HG02642 (cell line): Measurements from ENCODE around the gene PPIL6.

ENCODE experiments used
- ATAC-seq: cut with Tn5 transposase; IDR thresholded peaks from one replicate; pipeline ENCODE4 v1.9.1; 2021; ENCODE audit warnings: mild to moderate bottlenecking; ENCODE audit not compliant: unreplicated experiment, poor library complexity

Gene PPIL6

GRCh38 chr6:109449795-109450673 is 9.6 kb upstream of the PPIL6 start:
- ATAC-seq: no peak

GRCh38 chr6:109449064-109449794 is 8.8 kb upstream of the PPIL6 start:
- no peak for ATAC-seq

- no peak for ATAC-seq
Observed at GRCh38 chr6:109448615-109449014, 8.2 kb upstream of the PPIL6 start.

GRCh38 chr6:109447878-109448555 is 7.6 kb upstream of the PPIL6 start:
- no peak for ATAC-seq

GRCh38 chr6:109447087-109447486 is 6.7 kb upstream of the PPIL6 start:
- ATAC-seq: no peak

GRCh38 chr6:109446541-109446940 is 6.1 kb upstream of the PPIL6 start:
- no peak for ATAC-seq

- ATAC-seq: no peak
Observed at GRCh38 chr6:109446072-109446471, 5.6 kb upstream of the PPIL6 start.

GRCh38 chr6:109445382-109445781 is 5.0 kb upstream of the PPIL6 start:
- no peak for ATAC-seq

GRCh38 chr6:109443425-109443950 is 3.1 kb upstream of the PPIL6 start:
- ATAC-seq: no peak

- no peak for ATAC-seq
Observed at GRCh38 chr6:109442393-109442924, 2.0 kb upstream of the PPIL6 start.

GRCh38 chr6:109441069-109441816 is 815 bp upstream of the PPIL6 start:
- peak; percentile 3 for ATAC-seq

- ATAC-seq: no peak
Observed at GRCh38 chr6:109436041-109436440, 4.4 kb downstream of the PPIL6 start.

- no peak for ATAC-seq
Observed at GRCh38 chr6:109434456-109434855, 6.0 kb downstream of the PPIL6 start.

GRCh38 chr6:109429496-109429895 is 10.9 kb downstream of the PPIL6 start:
- no peak for ATAC-seq

- no peak for ATAC-seq
Observed at GRCh38 chr6:109428889-109429477, 11.4 kb downstream of the PPIL6 start.

GRCh38 chr6:109424946-109425345 is 15.5 kb downstream of the PPIL6 start:
- no peak for ATAC-seq

- no peak for ATAC-seq
Observed at GRCh38 chr6:109421184-109421583, 19.2 kb downstream of the PPIL6 start.

- no peak for ATAC-seq
Observed at GRCh38 chr6:109420751-109421150, 19.7 kb downstream of the PPIL6 start.

GRCh38 chr6:109417646-109418045 is 22.8 kb downstream of the PPIL6 start:
- ATAC-seq: no peak
